PC-9 (cell line): ENCODE measurements around the gene CREM. TPM values are rescaled to one million over a fixed set of nuclear protein-coding genes. Genes with fewer than 3 reads are reported as not detected.

Experiments used
- BruUV-seq: library from RNA; stranded (reverse); fragments of 400-500 nt; replicated peaks from 2 replicates; lab custom pipeline; 2021; lab: Mats Ljungman, UMichigan
- CTCF ChIA-PET: fragments of 300-600 bp; sonication (Branson Sonifier 250); formaldehyde crosslinking; loops from one replicate; lab custom pipeline; 2022; ENCODE audit warnings: antibody characterized with exemption; lab: Charles Lee
- POLR2A ChIA-PET: fragments of 300-600 bp; sonication (Branson Sonifier 250); formaldehyde crosslinking; loops from one replicate; lab custom pipeline; 2022; ENCODE audit warnings: antibody characterized with exemption; ENCODE audit not compliant: unreplicated experiment; lab: Charles Lee
- DNase-seq, 2 experiments: peaks; one replicate each; pipeline versions ENCODE4 v3.0.0 to v3.0.0-alpha.2; 2015 to 2022; ENCODE audit warnings: mixed read lengths in 1 of 2
- H2AFZ ChIP-seq: fragments of 200-600 bp; sonication (generic); 2 replicates; pipeline ENCODE4 v1.8.1; 2017; ENCODE audit warnings: antibody characterized with exemption
- H3F3A ChIP-seq: fragments of 200-600 bp; sonication (generic); 2 replicates; pipeline ENCODE4 v1.8.1; 2017; ENCODE audit warnings: antibody characterized with exemption, mild to moderate bottlenecking, low read depth; ENCODE audit not compliant: insufficient read depth
- H3K27ac ChIP-seq: fragments of 200-600 bp; sonication (generic); 2 replicates; pipeline ENCODE4 v1.6.1; 2016; ENCODE audit warnings: mixed run types
- H3K27me3 ChIP-seq: fragments of 200-600 bp; sonication (generic); 2 replicates; pipeline ENCODE4 v1.6.1; 2016; ENCODE audit warnings: low read depth, mixed run types; ENCODE audit not compliant: insufficient read depth
- H3K36me3 ChIP-seq: fragments of 200-600 bp; sonication (generic); 2 replicates; pipeline ENCODE4 v1.6.1; 2016; ENCODE audit warnings: low read depth, mixed run types
- H3K4me1 ChIP-seq: fragments of 200-600 bp; sonication (generic); replicated peaks from 2 replicates; pipeline ENCODE4 v1.6.1; 2016; ENCODE audit warnings: mixed run types; ENCODE audit not compliant: insufficient read depth
- H3K4me2 ChIP-seq: fragments of 200-600 bp; sonication (generic); 2 replicates; pipeline ENCODE4 v1.6.1; 2017; ENCODE audit warnings: mixed run types
- H3K4me3 ChIP-seq: fragments of 200-600 bp; sonication (generic); 2 replicates; pipeline ENCODE4 v1.6.1; 2016; ENCODE audit warnings: mixed run types
- H3K79me2 ChIP-seq: fragments of 200-600 bp; sonication (generic); 2 replicates; pipeline ENCODE4 v1.6.1; 2017; ENCODE audit warnings: low read depth, mixed run types
- H3K9me2 ChIP-seq: fragments of 200-600 bp; sonication (generic); 2 replicates; pipeline ENCODE4 v1.8.1; 2017; ENCODE audit warnings: mild to moderate bottlenecking; ENCODE audit not compliant: insufficient read depth
- H3K9me3 ChIP-seq: fragments of 200-600 bp; sonication (generic); 2 replicates; pipeline ENCODE4 v1.8.1; 2016; ENCODE audit warnings: low read depth; ENCODE audit not compliant: insufficient read depth
- H4K20me1 ChIP-seq: fragments of 200-600 bp; sonication (generic); 2 replicates; pipeline ENCODE4 v1.8.1; 2017; ENCODE audit not compliant: insufficient read depth
- EZH2 ChIP-seq: fragments of 200-600 bp; sonication (generic); IDR thresholded peaks from 2 replicates; pipeline ENCODE4 v1.8.0; 2017; ENCODE audit warnings: antibody characterized with exemption, low read depth
- intact Hi-C: fragments of 100-400 bp; cut with micrococcal nuclease; formaldehyde crosslinking; loops from one replicate; pipeline ENCODE4 v1.10.0; 2022; ENCODE audit not compliant: unreplicated experiment
- total RNA-seq: library from RNA; stranded (reverse); gene quantifications from 2 replicates; pipeline ENCODE4 v1.2.3, GENCODE V29; 2021
- TF ChIP-seq, protein P1 (sequence below): fragments of 200-600 bp; sonication (generic); conservative IDR thresholded peaks from 2 replicates; pipeline ENCODE4 v1.6.1; 2017; ENCODE audit warnings: mixed run types, antibody characterized with exemption, mild to moderate bottlenecking, moderate library complexity

The CREM gene
- total RNA-seq, 1 experiment from 2014 or later, result 25.6 TPM

DNA sequence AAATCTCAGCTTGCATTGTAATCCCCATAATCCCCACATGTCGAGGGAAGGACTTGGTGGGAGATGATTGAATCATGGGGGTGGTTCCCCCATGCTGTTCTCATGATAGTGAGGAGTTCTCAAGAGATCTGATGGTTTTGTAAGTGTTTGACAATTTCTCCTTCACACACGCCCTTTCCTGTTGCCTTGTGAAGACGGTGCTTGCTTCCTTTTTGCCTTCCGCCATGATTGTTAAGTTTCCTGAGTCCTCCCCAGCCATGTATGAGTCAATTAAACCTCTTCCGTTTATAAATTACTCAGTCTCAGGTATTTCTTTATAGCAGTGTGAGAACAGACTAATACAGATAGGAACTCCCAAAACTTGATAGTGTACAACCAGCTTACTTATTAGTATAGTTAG, 98.6 kb downstream of the CREM start:
- H3K79me2 ChIP-seq, result no peaks in the 10 kb centered on the region
- no peaks in the 10 kb centered on the region for H3F3A ChIP-seq
- H3K36me3 ChIP-seq, result no peaks in the 10 kb centered on the region
- no peak overlapping the region for H3K4me3 ChIP-seq
- H3K9me2 ChIP-seq, result no peaks in the 10 kb centered on the region
- no peaks in the 10 kb centered on the region for H3K4me1 ChIP-seq
- no peak overlapping the region for H3K27ac ChIP-seq
- no peak overlapping the region for H2AFZ ChIP-seq
- H4K20me1 ChIP-seq, result no peaks in the 10 kb centered on the region
- no TSS peak for BruUV-seq
- intact Hi-C loops, result no loop called here
- H3K27me3 ChIP-seq, result no peaks in the 10 kb centered on the region
- no peaks in the 10 kb centered on the region for H3K9me3 ChIP-seq
- H3K4me2 ChIP-seq, result no peak overlapping the region
- DNase-seq, result no peak
- ChIA-PET POLR2A (no interaction called here), CTCF (no interaction called here)
- TF ChIP-seq EZH2, result no peak
- TF ChIP-seq, protein P1, sequence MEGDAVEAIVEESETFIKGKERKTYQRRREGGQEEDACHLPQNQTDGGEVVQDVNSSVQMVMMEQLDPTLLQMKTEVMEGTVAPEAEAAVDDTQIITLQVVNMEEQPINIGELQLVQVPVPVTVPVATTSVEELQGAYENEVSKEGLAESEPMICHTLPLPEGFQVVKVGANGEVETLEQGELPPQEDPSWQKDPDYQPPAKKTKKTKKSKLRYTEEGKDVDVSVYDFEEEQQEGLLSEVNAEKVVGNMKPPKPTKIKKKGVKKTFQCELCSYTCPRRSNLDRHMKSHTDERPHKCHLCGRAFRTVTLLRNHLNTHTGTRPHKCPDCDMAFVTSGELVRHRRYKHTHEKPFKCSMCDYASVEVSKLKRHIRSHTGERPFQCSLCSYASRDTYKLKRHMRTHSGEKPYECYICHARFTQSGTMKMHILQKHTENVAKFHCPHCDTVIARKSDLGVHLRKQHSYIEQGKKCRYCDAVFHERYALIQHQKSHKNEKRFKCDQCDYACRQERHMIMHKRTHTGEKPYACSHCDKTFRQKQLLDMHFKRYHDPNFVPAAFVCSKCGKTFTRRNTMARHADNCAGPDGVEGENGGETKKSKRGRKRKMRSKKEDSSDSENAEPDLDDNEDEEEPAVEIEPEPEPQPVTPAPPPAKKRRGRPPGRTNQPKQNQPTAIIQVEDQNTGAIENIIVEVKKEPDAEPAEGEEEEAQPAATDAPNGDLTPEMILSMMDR, result no peak

DNA sequence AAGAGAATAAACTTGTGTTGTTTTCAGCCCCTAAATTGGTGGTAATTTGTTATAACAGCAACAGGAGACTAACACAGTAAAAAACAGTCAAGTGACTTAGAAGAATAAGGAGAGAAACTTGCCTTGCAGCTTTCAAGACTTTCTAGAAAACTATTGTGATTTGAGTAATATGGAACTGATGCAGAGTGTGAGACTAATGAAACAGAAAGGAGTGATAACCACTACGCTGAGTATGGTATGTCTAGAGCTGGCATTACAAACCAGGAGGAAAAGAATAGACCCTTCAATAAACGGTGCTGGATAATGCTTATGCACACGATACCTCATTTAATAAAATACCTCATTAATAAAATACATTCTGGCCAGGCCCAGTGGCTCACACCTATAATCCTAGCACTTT, 99.9 kb downstream of the CREM start:
- TF ChIP-seq, protein P1, result no peak
- TF ChIP-seq EZH2, result no peak
- no peak for DNase-seq
- intact Hi-C loops, result no loop called here
- H3K4me2 ChIP-seq, result no peak overlapping the region
- no peaks in the 10 kb centered on the region for H3K9me2 ChIP-seq
- BruUV-seq, result no TSS peak
- no peak overlapping the region for H3K27ac ChIP-seq
- H3K9me3 ChIP-seq, result no peaks in the 10 kb centered on the region
- no peaks in the 10 kb centered on the region for H3K4me1 ChIP-seq
- no peaks in the 10 kb centered on the region for H4K20me1 ChIP-seq
- ChIA-PET POLR2A (no interaction called here), CTCF (interaction anchor here (0.6 kb wide), 1 partner anchor 907 kb away, joined by 3 read pairs; no protein-coding TSS in a partner anchor)
- H3K79me2 ChIP-seq, result no peaks in the 10 kb centered on the region
- no peaks in the 10 kb centered on the region for H3K27me3 ChIP-seq
- H3K4me3 ChIP-seq, result no peak overlapping the region
- H3F3A ChIP-seq, result no peaks in the 10 kb centered on the region
- H3K36me3 ChIP-seq, result no peaks in the 10 kb centered on the region
- no peak overlapping the region for H2AFZ ChIP-seq

DNA sequence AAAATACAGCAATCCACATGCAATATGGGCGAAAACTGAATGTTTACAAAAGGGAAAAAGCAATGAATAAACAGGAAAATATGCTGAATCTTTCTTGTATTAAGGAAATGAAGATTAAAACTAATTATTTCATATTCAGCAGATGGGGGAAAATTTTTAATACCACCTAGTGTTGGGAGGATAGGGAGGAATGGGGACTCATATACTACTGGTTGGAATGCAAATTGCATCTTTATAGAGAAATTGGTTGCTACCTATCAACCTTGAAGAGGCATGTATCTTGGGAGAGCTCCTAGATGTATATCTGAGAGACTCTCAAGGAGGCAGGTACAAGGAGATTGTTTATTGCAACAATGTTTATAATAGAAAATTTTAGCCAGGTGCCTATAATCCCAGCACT, 101.4 kb downstream of the CREM start:
- no peak for DNase-seq
- no peaks in the 10 kb centered on the region for H3K4me1 ChIP-seq

More for the DNA sequence above, 101.4 kb downstream of the CREM start:
- Histone ChIP-seq H3K36me3 (no peaks in the 10 kb centered on the region), H4K20me1 (no peaks in the 10 kb centered on the region), H3K9me3 (no peaks in the 10 kb centered on the region), H3K4me2 (no peak overlapping the region), H3K79me2 (no peaks in the 10 kb centered on the region), H3K27me3 (no peaks in the 10 kb centered on the region), H3F3A (no peaks in the 10 kb centered on the region), H2AFZ (no peak overlapping the region), H3K4me3 (no peak overlapping the region), H3K9me2 (no peaks in the 10 kb centered on the region), H3K27ac (no peak overlapping the region)
- no TSS peak for BruUV-seq
- CTCF ChIA-PET, result no interaction called here
- TF ChIP-seq EZH2, result no peak
- TF ChIP-seq, protein P1, result peak; percentile 26; the same call in 1 of the 2 replicates
- POLR2A ChIA-PET, result no interaction called here
- intact Hi-C loops, result no loop called here
